NCI-H1105 treated with DMSO at 0.1 percent for 48 hours (cell line): ENCODE results near the gene SERINC5.
"Not testable (repeated sequence)": the region's sequence is repeated elsewhere in the genome, so short reads cannot be mapped to it uniquely, and the experiment has no call there.

Source experiments
- DNase-seq: peaks from one replicate; lab custom pipeline; 2025; lab: John Stamatoyannopoulos, UW

The SERINC5 gene

DNA sequence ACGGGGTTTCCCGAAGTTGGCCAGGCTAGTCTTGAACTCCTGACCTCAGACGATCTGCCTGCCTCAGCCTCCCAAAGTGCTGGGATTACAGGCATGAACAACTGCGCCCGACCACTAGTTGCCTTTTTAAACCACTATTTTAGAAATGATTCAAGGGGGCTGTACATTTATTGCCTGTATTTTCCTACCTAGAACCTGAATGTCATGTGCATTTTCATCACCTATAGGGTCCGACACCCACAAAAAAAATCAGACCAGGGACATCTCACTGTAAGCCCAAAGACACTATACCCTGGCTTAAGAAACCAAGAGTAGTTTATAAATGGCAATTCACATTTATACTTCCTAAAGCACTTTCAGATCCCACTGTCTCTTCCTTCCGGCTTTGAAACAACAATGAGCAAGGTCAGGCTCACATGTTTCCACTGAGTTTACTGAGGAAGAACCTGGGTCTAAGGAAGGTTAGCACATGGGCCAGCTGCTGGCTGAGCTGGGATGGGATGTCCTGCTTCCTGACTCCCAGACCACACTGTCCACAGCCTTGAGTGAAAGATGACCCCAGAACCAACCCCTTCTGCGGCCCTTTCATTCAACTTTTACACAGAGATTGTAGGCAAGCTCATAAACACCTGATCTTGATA lies 87.3 kb downstream of the SERINC5 start:
- DNase-seq, result no peak

GRCh38 chr5:80165452-80165851 lies 90.4 kb downstream of the SERINC5 start:
- no peak for DNase-seq

GRCh38 chr5:80161165-80161564 lies 94.7 kb downstream of the SERINC5 start:
- DNase-seq, result no peak

DNA sequence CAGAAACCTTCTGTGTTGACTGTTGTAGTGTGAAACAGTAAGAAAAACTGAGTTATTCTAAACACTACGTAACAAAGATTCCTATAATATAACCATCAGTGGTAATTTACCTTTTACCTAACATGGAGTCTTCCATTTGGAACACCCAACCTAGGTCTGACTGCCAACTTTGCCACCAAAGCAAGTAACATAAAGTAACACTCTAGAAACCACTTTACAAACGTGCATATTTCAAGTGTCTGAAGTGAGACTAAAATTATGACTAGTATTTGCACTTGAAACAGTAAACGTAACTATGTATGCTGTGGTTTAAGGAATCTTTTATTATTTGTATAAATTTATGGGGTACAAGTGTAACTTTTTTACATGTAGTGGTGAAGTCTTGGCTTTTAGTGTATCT lies 95.6 kb downstream of the SERINC5 start:
- no peak for DNase-seq

DNA sequence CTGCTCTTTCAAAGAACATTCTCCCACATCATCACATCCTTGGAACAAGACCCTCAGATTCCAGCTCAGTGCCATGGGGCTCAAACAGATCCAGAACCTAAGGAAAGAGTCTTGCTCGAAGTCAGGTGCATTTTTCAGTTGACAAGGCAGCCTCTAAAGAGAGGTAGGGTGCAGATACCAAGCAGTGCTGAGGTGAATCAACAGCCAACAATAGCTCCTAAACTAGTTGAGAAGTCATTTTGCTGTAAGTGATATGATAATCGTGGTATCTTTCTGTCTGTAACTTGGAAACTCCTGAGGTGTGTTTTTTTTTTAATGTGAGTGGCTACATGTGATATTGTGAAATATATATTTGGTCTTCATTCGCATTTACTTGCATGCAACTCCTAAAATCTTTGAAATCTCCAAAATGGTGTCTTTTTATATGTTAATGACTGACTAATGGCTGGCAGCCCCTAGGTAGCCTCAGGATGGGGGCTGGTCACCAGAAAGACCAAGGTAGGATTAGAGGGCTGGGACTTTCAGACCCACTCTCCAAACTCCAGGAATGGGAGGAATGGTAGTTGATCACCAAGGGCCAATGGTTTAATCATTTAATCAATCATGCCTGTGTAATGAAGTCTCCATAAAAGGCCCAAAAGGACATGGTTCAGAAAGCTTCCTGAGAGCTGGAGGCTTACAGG lies 96.6 kb downstream of the SERINC5 start:
- DNase-seq, result no peak

GRCh38 chr5:80156156-80156555 lies 99.7 kb downstream of the SERINC5 start:
- no peak for DNase-seq

- no peak for DNase-seq
Observed at GRCh38 chr5:80154749-80155148, 101.1 kb downstream of the SERINC5 start.

DNA sequence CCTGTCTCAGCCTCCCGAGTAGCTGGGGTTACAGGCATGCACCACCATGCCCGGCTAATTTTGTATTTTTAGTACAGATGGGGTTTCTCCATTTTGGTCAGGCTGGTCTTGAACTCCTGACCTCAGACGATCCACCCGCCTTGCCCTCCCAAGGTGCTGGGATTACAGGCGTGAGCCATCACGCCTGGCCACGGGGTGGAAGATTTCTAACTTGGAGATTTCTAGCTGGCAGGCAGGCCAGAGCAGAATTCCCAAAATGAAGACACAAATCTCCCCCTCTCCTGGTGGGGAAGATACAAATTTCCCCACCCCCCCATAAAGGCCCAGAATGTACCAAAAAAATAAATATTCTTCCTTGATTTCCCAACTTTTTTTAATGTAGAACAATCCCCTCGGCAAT lies 101.6 kb downstream of the SERINC5 start:
- not testable (repeated sequence) for DNase-seq

GRCh38 chr5:80153586-80154126 lies 102.2 kb downstream of the SERINC5 start:
- DNase-seq, result no peak

DNA sequence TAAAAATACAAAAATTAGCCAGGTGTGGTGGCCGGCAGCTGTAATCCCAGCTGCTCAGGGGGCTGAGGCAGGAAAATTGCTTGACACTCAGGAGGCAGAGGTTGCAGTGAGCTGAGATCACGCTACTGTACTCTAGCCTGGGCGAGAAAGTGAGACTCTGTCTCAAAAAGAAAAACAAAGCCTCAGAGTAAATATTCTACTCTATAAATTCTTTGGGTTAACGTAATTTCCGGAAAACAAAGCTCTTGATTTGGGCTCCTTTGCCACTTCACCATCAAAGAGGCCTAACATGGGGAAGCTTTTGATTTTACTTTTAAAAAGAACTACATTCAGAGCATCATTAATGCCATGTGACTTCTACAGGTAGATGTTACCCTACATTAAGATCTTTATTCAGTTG lies 103.1 kb downstream of the SERINC5 start:
- DNase-seq, result no peak

GRCh38 chr5:80151890-80152289 lies 104.0 kb downstream of the SERINC5 start:
- no peak for DNase-seq

DNA sequence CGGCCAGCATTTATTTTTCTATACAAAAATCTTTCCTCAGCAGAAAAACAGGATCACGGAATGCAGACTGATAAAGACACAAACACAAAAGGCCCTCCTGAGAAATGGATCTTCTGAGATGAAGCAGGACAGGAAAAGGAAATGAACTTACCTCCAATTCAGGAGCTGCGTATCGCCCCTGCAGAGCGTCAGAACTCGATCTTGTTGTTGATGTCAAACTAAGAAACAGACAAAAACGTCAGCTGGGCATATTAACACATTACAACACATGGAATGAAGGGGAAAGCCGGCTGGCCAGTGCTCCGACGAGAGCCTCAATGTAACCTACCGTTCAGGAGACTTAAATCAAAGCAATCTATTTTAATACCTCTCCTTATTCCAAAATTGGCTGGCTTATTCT lies 105.1 kb downstream of the SERINC5 start:
- DNase-seq, result no peak

DNA sequence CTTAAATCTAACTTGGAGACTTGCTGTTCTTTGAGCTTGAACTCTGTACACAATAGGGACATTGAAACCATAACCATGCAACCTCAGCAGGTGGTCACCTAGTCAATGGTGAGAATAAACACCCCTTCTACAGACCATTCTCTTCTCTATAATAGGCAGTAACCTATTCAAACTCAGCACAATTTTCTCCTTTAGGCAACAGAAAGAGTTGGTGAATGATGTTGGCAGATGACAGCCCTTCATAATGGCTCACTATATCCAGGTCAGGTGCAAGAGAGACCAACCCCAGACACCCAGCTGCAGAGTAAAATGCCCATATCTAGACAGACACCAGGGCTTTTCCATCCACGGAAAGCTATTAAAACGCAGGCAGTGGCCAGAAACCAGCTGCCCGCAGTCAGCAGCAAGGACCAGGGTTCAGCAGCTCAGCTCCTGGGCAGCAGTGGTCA lies 106.7 kb downstream of the SERINC5 start:
- peak; percentile 41 for DNase-seq

GRCh38 chr5:80147119-80147815 lies 108.6 kb downstream of the SERINC5 start:
- DNase-seq, result no peak

DNA sequence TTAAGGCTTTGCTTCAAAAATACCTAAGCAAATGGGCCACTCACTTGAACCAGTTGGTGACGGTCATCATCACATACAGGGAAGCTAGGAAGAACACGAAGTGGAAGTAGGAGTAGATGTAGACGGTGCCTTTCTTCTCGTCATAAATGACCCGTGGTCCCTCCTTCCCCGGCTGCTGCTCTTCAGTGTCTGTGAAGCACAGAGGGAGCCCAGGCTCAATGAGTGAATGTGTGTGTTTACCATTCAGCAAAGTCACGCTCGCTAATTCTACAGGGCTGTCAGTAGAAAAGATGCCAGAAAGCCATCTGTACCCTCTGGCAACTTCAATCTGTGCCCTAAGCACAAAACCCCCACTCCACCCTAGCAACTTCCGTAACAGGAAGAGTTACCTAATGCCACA lies 109.8 kb downstream of the SERINC5 start:
- DNase-seq, result no peak

DNA sequence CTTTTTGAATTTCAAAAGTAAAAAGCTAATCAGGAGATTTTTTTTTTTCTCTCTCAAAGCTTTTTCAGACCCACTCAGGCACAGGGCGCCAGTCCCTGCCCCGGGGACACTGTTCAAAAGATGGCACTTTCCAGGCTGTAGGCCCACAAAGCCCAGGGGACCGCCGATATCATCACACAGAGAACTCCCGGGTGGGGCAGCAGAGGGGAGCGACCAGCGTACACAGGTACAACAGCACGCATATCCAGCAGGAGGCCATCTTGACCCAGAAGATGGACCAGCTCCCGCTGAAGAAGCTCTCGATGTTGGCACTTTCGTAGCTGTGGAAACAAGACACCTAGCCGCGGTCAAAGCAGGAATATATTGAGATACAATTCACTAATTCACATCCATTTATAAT lies 112.4 kb downstream of the SERINC5 start:
- DNase-seq, result no peak

GRCh38 chr5:80142996-80143395 lies 112.9 kb downstream of the SERINC5 start:
- no peak for DNase-seq

GRCh38 chr5:80141681-80142080 lies 114.2 kb downstream of the SERINC5 start:
- DNase-seq, result no peak

DNA sequence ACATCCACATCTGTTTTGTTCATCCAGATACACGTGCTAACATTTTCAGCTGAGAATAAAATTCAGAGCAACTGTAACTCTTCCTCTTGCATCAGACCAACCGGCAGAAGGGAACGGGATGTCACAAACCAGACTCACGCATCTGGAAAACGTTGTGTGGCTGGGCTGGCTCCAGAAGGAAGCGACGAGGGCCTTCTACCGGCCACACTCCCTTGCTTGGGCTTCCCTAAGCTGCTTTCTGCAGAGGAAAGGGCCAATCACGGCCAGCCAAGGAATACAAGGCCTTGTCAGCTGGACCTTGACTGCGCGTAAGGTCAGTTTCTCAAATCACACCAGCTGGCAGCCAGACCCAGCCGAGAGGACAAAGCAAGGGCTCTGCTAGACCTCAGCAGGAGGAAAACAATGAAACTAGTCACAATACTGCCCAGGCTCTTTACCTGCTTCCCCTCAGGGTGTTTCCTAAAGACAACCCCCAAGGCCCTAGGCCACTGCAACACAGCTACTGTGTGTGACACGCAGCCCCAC lies 114.6 kb downstream of the SERINC5 start:
- no peak for DNase-seq

DNA sequence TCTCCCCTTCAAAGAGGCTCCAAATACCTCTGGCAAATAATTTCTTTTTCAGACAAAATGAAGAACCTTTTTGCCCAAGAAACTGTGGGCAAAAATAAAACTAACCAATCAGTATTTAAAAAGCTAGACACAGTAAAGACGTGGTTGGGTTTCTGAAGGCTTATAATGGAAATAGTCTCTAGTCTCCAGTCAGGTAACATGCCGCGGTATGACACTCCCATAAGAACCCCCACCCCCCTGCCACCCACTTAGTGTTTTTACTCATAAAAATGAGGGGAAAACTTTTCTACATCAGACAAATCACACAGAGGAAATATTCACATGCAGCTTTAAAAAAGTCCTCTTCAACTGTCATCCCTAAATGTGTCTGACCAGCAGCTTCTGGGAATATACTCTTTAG lies 115.4 kb downstream of the SERINC5 start:
- DNase-seq, result no peak

DNA sequence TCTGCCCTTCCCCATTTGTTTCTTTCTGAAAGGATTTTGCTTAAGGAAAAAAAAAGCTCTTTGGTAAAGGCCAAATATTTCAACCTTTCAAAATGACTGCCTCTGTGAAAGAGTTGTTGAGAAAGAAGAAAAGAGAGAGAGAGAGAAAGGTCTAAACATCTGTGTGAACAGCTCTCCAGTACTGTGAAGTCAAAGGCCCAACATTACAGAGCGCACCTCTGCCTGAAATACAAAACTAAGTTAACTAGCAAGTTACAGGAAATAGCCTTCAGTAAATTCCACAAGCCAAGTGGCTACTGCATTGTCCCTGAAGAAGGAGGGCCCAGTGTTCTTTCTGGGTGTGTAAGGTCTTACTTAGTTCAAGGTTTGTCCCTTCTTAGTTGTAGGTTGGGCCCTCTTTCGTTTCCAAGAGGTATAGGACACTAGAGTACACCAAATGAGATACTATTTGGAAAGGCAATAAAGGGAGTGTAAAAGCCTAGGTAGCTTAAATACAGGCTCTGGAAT lies 116.3 kb downstream of the SERINC5 start:
- no peak for DNase-seq

DNA sequence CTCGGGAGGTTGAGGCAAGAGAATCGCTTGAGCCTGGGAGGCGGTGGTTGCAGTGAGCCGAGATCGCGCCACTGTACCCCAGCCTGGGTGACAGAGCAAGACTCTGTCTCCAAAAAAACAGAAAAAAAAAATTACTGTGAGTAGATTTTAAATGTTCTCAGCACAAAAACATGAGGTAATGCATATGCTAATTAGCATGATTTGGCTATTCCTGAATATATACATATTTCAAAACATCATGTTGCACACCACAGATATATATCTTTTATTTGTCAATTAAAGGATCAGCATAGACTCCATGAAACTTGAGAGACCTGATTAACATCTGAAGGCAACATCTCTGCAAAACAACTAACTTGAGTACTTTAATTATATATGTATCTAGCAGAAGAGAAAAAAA lies 117.4 kb downstream of the SERINC5 start:
- no peak for DNase-seq

GRCh38 chr5:80136798-80137197 lies 119.0 kb downstream of the SERINC5 start:
- not testable (repeated sequence) for DNase-seq
